ENCODE results near the gene MPPE1.

DNA sequence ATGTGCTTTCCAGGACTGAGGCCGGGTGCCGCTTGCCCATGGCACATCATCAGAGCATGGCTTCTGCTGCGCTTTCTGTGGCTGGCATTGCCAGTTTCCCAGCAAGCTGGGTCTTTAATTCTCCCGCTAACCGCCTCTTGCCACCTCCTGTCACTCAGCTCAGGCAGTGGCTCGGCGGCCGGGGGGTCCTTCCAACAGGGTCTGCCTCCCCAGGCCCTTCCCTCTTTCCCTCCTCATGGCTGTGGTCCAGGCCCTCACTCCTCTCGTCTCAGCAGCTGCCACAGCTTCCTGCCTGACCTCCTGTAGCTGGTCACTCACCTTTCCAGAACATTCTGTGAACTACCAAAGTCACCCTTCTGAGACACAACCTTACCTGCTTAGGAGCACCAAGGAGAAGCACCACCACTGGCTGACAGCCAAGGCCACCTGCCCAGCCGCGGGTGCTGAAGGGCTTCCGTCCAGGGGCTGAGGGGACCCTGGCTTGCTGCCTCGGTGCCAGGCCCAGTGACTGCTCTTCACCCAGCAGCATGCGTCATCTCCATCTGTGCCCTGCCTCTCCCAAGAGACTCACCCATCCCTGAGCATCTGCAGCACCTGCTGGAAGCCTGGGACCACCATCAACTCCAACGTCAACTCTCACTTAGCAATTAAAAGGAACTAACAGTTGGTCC is 34.3 kb downstream of the MPPE1 start:
- TF ChIP-seq POLR2A (IDR thresholded peaks at IDR 0.05), result no peak
- TF ChIP-seq, protein P1, sequence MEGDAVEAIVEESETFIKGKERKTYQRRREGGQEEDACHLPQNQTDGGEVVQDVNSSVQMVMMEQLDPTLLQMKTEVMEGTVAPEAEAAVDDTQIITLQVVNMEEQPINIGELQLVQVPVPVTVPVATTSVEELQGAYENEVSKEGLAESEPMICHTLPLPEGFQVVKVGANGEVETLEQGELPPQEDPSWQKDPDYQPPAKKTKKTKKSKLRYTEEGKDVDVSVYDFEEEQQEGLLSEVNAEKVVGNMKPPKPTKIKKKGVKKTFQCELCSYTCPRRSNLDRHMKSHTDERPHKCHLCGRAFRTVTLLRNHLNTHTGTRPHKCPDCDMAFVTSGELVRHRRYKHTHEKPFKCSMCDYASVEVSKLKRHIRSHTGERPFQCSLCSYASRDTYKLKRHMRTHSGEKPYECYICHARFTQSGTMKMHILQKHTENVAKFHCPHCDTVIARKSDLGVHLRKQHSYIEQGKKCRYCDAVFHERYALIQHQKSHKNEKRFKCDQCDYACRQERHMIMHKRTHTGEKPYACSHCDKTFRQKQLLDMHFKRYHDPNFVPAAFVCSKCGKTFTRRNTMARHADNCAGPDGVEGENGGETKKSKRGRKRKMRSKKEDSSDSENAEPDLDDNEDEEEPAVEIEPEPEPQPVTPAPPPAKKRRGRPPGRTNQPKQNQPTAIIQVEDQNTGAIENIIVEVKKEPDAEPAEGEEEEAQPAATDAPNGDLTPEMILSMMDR (IDR thresholded peaks at IDR 0.05), result no peak

Measured in uterus (tissue), 2 donors.